Right lobe of liver (tissue), 4 donors: ENCODE data around the gene C1QTNF3.

Source experiments
- POLR2A ChIP-seq: fragments of 450-650 bp; IDR thresholded peaks from one replicate; pipeline ENCODE4 v1.6.1; 2017; ENCODE audit warnings: antibody characterized with exemption, mild to moderate bottlenecking
- TF ChIP-seq, protein P1 (sequence below), 4 donors: fragments of 200-600 bp in 3 of 4; fragments of 450-650 bp in 1 of 4; IDR thresholded peaks; one replicate each; pipeline versions ENCODE4 v1.5.1 to v1.8.0; 2016 to 2022; ENCODE audit warnings: antibody characterized with exemption in 4 of 4, mild to moderate bottlenecking in 2 of 4
- donor health status: DM: no; HTN: no; CAD: no.
- donor health status: DM: no; HTN: no; CAD: no.
- donor health status: DM: no; HTN: yes; CAD: no.

DNA sequence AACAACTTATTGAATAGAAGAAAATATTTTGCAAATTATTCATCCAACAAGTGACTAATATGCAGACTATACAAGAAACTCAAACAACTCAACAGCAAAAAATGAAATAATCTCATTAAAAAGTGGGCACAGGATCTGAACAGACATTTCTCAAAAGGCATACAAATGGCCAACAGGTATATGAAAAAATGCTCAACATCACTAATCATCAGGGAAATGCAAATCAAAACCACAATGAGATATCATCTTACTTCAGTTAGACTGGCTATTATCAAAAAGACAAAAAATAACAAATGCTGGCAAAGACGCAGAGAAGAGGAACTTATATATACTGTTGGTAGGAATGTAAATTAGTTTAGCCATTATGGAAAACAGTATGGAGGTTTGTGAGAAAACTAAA, 33.4 kb downstream of the C1QTNF3 start:
- TF ChIP-seq, protein P1, sequence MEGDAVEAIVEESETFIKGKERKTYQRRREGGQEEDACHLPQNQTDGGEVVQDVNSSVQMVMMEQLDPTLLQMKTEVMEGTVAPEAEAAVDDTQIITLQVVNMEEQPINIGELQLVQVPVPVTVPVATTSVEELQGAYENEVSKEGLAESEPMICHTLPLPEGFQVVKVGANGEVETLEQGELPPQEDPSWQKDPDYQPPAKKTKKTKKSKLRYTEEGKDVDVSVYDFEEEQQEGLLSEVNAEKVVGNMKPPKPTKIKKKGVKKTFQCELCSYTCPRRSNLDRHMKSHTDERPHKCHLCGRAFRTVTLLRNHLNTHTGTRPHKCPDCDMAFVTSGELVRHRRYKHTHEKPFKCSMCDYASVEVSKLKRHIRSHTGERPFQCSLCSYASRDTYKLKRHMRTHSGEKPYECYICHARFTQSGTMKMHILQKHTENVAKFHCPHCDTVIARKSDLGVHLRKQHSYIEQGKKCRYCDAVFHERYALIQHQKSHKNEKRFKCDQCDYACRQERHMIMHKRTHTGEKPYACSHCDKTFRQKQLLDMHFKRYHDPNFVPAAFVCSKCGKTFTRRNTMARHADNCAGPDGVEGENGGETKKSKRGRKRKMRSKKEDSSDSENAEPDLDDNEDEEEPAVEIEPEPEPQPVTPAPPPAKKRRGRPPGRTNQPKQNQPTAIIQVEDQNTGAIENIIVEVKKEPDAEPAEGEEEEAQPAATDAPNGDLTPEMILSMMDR (IDR thresholded peaks at IDR 0.05), result no peak
- TF ChIP-seq POLR2A, result no peak
